Astrocyte of the spinal cord (primary cell): ENCODE measurements around the gene RENBP.

Source experiments
- DNase-seq: peaks from one replicate; pipeline ENCODE4 v3.0.0; 2011; ENCODE audit warnings: low read depth, low spot score
- H3K4me3 ChIP-seq: 2 replicates; pipeline ENCODE4 v1.5.1; 2011; ENCODE audit warnings: low read depth, mild to moderate bottlenecking, low read length, moderate library complexity
- CTCF ChIP-seq: IDR thresholded peaks from 2 replicates; pipeline ENCODE4 v1.5.1; 2012; ENCODE audit warnings: low read depth, mild to moderate bottlenecking, low read length, inconsistent platforms
- in situ Hi-C: cut with HindIII; loops from 2 replicates; pipeline ENCODE4 v1.10.0; 2017; ENCODE audit warnings: low sequenced_read_pairs

The RENBP gene

GRCh38 chrX:153922932-153923857 lies 21.2 kb downstream of the RENBP start:
- in situ Hi-C loops = no loop called here
- no peak overlapping the region for H3K4me3 ChIP-seq
- TF ChIP-seq CTCF = peak; percentile 69
- DNase-seq = peak; percentile 45

GRCh38 chrX:153921511-153922446 lies 22.7 kb downstream of the RENBP start:
- in situ Hi-C loops = no loop called here
- DNase-seq = no peak
- TF ChIP-seq CTCF = no peak
- no peak overlapping the region for H3K4me3 ChIP-seq

GRCh38 chrX:153921070-153921469 lies 23.4 kb downstream of the RENBP start:
- in situ Hi-C loops = no loop called here
- TF ChIP-seq CTCF = no peak
- no peak overlapping the region for H3K4me3 ChIP-seq
- no peak for DNase-seq

GRCh38 chrX:153920546-153920945 lies 23.9 kb downstream of the RENBP start:
- no peak overlapping the region for H3K4me3 ChIP-seq
- DNase-seq = no peak
- in situ Hi-C loops = no loop called here
- TF ChIP-seq CTCF = no peak

- no peak overlapping the region for H3K4me3 ChIP-seq
- no peak for TF ChIP-seq CTCF
- DNase-seq = no peak
- in situ Hi-C loops = no loop called here
These were observed 25.2 kb downstream of the RENBP start for GRCh38 chrX:153919281-153919680.

GRCh38 chrX:153917869-153918268 lies 26.6 kb downstream of the RENBP start:
- in situ Hi-C loops = no loop called here
- TF ChIP-seq CTCF = no peak
- no peak for DNase-seq
- H3K4me3 ChIP-seq = no peak overlapping the region
